HEK293 (cell line): ENCODE measurements around the gene TM6SF1.

Experiments
- CTCF ChIP-seq: fragments of 450-650 bp; formaldehyde crosslinking; IDR thresholded peaks from 2 replicates; pipeline ENCODE4 v1.5.1; 2016; ENCODE audit warnings: missing biosample characterization, missing genetic modification characterization
- PBX3 ChIP-seq: sonication (generic); formaldehyde crosslinking; IDR thresholded peaks from 2 replicates; pipeline ENCODE4 v1.8.1; 2022; ENCODE audit warnings: mild to moderate bottlenecking, moderate library complexity, missing genetic modification reagents
- REST ChIP-seq: fragments of 450-650 bp; formaldehyde crosslinking; IDR thresholded peaks from 2 replicates; pipeline ENCODE4 v1.5.1; 2016; ENCODE audit warnings: missing biosample characterization, missing genetic modification characterization
- ZBTB20 ChIP-seq: fragments of 450-650 bp; formaldehyde crosslinking; IDR thresholded peaks from 2 replicates; pipeline ENCODE4 v1.5.1; 2016; ENCODE audit warnings: missing biosample characterization, missing genetic modification characterization
- ZNF140 ChIP-seq: fragments of 450-650 bp; formaldehyde crosslinking; IDR thresholded peaks from 2 replicates; pipeline ENCODE4 v1.5.1; 2016; ENCODE audit warnings: missing biosample characterization, missing genetic modification characterization
- ZNF214 ChIP-seq: fragments of 450-650 bp; formaldehyde crosslinking; IDR thresholded peaks from 2 replicates; pipeline ENCODE4 v1.5.1; 2017; ENCODE audit warnings: missing biosample characterization, mild to moderate bottlenecking, missing genetic modification characterization, borderline replicate concordance
- ZNF510 ChIP-seq: fragments of 450-650 bp; formaldehyde crosslinking; IDR thresholded peaks from 2 replicates; pipeline ENCODE4 v1.5.1; 2018; ENCODE audit warnings: mild to moderate bottlenecking, missing genetic modification characterization, missing biosample characterization; ENCODE audit not compliant: insufficient replicate concordance
- ZNF514 ChIP-seq: fragments of 450-650 bp; formaldehyde crosslinking; IDR thresholded peaks from 2 replicates; pipeline ENCODE4 v1.5.1; 2016; ENCODE audit warnings: missing biosample characterization, missing genetic modification characterization
- TF ChIP-seq, protein P1 (sequence below): fragments of 450-650 bp; formaldehyde crosslinking; IDR thresholded peaks from 2 replicates; pipeline ENCODE4 v1.5.1; 2017; ENCODE audit warnings: missing biosample characterization, missing genetic modification characterization
- TF ChIP-seq, protein P2 (sequence below): IDR thresholded peaks from 2 replicates; pipeline ENCODE4 v1.6.1; 2011; ENCODE audit warnings: mild to moderate bottlenecking, low read depth, low read length, borderline replicate concordance

DNA sequence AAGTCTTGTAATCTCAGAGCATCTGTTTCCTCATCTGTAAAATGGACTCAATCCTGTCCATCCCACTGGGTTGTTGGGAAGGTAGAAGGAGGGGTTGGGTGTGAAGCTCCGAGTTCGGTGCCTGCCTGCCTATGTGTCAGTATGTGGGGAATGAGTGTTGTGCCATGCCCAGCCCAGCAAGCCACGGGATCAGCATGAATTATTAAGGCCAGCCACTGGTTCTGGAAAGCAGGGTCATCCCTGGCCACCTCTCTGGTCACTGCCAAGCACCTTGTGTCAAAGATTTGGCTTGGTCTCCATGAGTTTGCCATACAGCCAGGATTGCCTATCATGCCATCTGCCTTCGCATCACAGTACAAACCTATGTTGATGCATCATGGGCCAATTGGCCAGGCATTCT lies 11.5 kb downstream of the TM6SF1 start:
- TF ChIP-seq REST (no peak), ZBTB20 (no peak), ZNF214 (tag by site-specific recombination) (no peak), ZNF510 (tag by site-specific recombination) (no peak), CTCF (tag by site-specific recombination) (no peak), ZNF514 (no peak), ZNF140 (tag by site-specific recombination) (no peak), PBX3 (CRISPR knock-in tag) (no peak)
- TF ChIP-seq, protein P1, sequence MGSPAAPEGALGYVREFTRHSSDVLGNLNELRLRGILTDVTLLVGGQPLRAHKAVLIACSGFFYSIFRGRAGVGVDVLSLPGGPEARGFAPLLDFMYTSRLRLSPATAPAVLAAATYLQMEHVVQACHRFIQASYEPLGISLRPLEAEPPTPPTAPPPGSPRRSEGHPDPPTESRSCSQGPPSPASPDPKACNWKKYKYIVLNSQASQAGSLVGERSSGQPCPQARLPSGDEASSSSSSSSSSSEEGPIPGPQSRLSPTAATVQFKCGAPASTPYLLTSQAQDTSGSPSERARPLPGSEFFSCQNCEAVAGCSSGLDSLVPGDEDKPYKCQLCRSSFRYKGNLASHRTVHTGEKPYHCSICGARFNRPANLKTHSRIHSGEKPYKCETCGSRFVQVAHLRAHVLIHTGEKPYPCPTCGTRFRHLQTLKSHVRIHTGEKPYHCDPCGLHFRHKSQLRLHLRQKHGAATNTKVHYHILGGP (tag by site-specific recombination) = no peak
- TF ChIP-seq, protein P2, sequence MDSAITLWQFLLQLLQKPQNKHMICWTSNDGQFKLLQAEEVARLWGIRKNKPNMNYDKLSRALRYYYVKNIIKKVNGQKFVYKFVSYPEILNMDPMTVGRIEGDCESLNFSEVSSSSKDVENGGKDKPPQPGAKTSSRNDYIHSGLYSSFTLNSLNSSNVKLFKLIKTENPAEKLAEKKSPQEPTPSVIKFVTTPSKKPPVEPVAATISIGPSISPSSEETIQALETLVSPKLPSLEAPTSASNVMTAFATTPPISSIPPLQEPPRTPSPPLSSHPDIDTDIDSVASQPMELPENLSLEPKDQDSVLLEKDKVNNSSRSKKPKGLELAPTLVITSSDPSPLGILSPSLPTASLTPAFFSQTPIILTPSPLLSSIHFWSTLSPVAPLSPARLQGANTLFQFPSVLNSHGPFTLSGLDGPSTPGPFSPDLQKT = no peak
